ENCODE data around the gene PRICKLE1.

The PRICKLE1 gene

GRCh38 chr12:42432517-42433140 lies 156.9 kb downstream of the PRICKLE1 start:
- Histone ChIP-seq H3K27ac (no peak overlapping the region), H3K9me3 (no peaks in the 10 kb centered on the region), H3K36me3 (peaks cover 6% of the 10 kb centered on the region), H3K4me3 (ENCODE audit: low read depth in 1 of 2, low read length in 1 of 2) (no peak overlapping the region), H3K4me1 (ENCODE audit: control insufficient read depth in 1 of 2, insufficient read depth in 1 of 2, low read depth in 1 of 2, low read length in 1 of 2) (no peaks in the 10 kb centered on the region), H3K27me3 (no peaks in the 10 kb centered on the region)
- TF ChIP-seq CTCF (IDR thresholded peaks at IDR 0.05), result no peak

- H3K4me1 ChIP-seq (ENCODE audit: control insufficient read depth in 1 of 2, insufficient read depth in 1 of 2, low read depth in 1 of 2, low read length in 1 of 2), result no peaks in the 10 kb centered on the region
- TF ChIP-seq CTCF (IDR thresholded peaks at IDR 0.05), result no peak
- H3K36me3 ChIP-seq, result peaks cover 6% of the 10 kb centered on the region
- no peaks in the 10 kb centered on the region for H3K9me3 ChIP-seq
- no peak overlapping the region for H3K27ac ChIP-seq
- H3K27me3 ChIP-seq, result no peaks in the 10 kb centered on the region
- no peak overlapping the region for H3K4me3 ChIP-seq (ENCODE audit: low read depth in 1 of 2, low read length in 1 of 2)
These were observed 160.7 kb downstream of the PRICKLE1 start for GRCh38 chr12:42428850-42429249.

GRCh38 chr12:42426746-42427145 lies 162.8 kb downstream of the PRICKLE1 start:
- no peak for TF ChIP-seq CTCF (IDR thresholded peaks at IDR 0.05)
- no peaks in the 10 kb centered on the region for H3K27me3 ChIP-seq
- H3K4me3 ChIP-seq (ENCODE audit: low read depth in 1 of 2, low read length in 1 of 2), result no peak overlapping the region
- H3K27ac ChIP-seq, result no peak overlapping the region
- H3K36me3 ChIP-seq, result peaks cover 1% of the 10 kb centered on the region
- H3K9me3 ChIP-seq, result no peaks in the 10 kb centered on the region
- peaks cover 0 to 4% of the 10 kb centered on the region in 2 experiments for H3K4me1 ChIP-seq (ENCODE audit: control insufficient read depth in 1 of 2, insufficient read depth in 1 of 2, low read depth in 1 of 2, low read length in 1 of 2)

- H3K27me3 ChIP-seq, result no peaks in the 10 kb centered on the region
- no peaks in the 10 kb centered on the region for H3K36me3 ChIP-seq
- TF ChIP-seq CTCF (IDR thresholded peaks at IDR 0.05), result no peak
- no peak overlapping the region for H3K4me3 ChIP-seq (ENCODE audit: low read depth in 1 of 2, low read length in 1 of 2)
- no peak overlapping the region for H3K27ac ChIP-seq
- no peaks in the 10 kb centered on the region for H3K9me3 ChIP-seq
- H3K4me1 ChIP-seq (ENCODE audit: control insufficient read depth in 1 of 2, insufficient read depth in 1 of 2, low read depth in 1 of 2, low read length in 1 of 2), result peaks cover 0 to 4% of the 10 kb centered on the region in 2 experiments
These were observed 166.8 kb downstream of the PRICKLE1 start for GRCh38 chr12:42422785-42423184.

GRCh38 chr12:42421844-42422779 lies 167.4 kb downstream of the PRICKLE1 start:
- Histone ChIP-seq H3K27ac (no peak overlapping the region), H3K9me3 (no peaks in the 10 kb centered on the region), H3K4me3 (ENCODE audit: low read depth in 1 of 2, low read length in 1 of 2) (no peak overlapping the region), H3K4me1 (ENCODE audit: control insufficient read depth in 1 of 2, insufficient read depth in 1 of 2, low read depth in 1 of 2, low read length in 1 of 2) (peaks cover 0 to 4% of the 10 kb centered on the region in 2 experiments), H3K27me3 (no peaks in the 10 kb centered on the region), H3K36me3 (no peaks in the 10 kb centered on the region)
- TF ChIP-seq CTCF (IDR thresholded peaks at IDR 0.05), result no peak
